GM23248 (cell line): ENCODE data around the gene CAPN8. TPM values are rescaled to one million over a fixed set of nuclear protein-coding genes. Genes with fewer than 3 reads are reported as not detected.

ENCODE experiments used
- DNase-seq: peaks from one replicate; pipeline ENCODE4 v3.0.0-alpha.2; 2015
- H2AFZ ChIP-seq: fragments of 200-600 bp; sonication (generic); 2 replicates; pipeline ENCODE4 v1.6.1; 2016; ENCODE audit warnings: antibody characterized with exemption
- H3F3A ChIP-seq: fragments of 200-600 bp; sonication (generic); 2 replicates; pipeline ENCODE4 v1.6.1; 2016; ENCODE audit warnings: mild to moderate bottlenecking, antibody characterized with exemption, mixed run types; ENCODE audit not compliant: insufficient read depth
- H3K27ac ChIP-seq: fragments of 200-600 bp; sonication (generic); 2 replicates; pipeline ENCODE4 v1.5.1; 2016; ENCODE audit warnings: mild to moderate bottlenecking
- H3K27me3 ChIP-seq: fragments of 200-600 bp; sonication (generic); replicated peaks from 2 replicates; pipeline ENCODE4 v1.6.1; 2016; ENCODE audit warnings: mild to moderate bottlenecking; ENCODE audit not compliant: insufficient read depth
- H3K36me3 ChIP-seq: fragments of 200-600 bp; sonication (generic); 2 replicates; pipeline ENCODE4 v1.6.1; 2016; ENCODE audit warnings: low read depth, mild to moderate bottlenecking
- H3K4me1 ChIP-seq: fragments of 200-600 bp; sonication (generic); 2 replicates; pipeline ENCODE4 v1.6.1; 2016; ENCODE audit warnings: mild to moderate bottlenecking; ENCODE audit not compliant: insufficient read depth
- H3K4me2 ChIP-seq: fragments of 200-600 bp; sonication (generic); one replicate; pipeline ENCODE4 v1.6.1; 2016; ENCODE audit warnings: mild to moderate bottlenecking; ENCODE audit not compliant: unreplicated experiment
- H3K4me3 ChIP-seq: fragments of 200-600 bp; sonication (generic); 2 replicates; pipeline ENCODE4 v1.5.1; 2016; ENCODE audit warnings: mild to moderate bottlenecking
- H3K79me2 ChIP-seq: fragments of 200-600 bp; sonication (generic); 2 replicates; pipeline ENCODE4 v1.6.1; 2016; ENCODE audit warnings: mild to moderate bottlenecking; ENCODE audit not compliant: insufficient read depth
- H3K9ac ChIP-seq: fragments of 200-600 bp; sonication (generic); 2 replicates; pipeline ENCODE4 v1.6.1; 2016; ENCODE audit warnings: mild to moderate bottlenecking
- H3K9me2 ChIP-seq: fragments of 200-600 bp; sonication (generic); 2 replicates; pipeline ENCODE4 v1.6.1; 2016; ENCODE audit warnings: mixed run types, mild to moderate bottlenecking, moderate library complexity; ENCODE audit not compliant: insufficient read depth
- H3K9me3 ChIP-seq: fragments of 200-600 bp; sonication (generic); one replicate; pipeline ENCODE4 v1.6.1; 2017; ENCODE audit warnings: low read depth
- H4K20me1 ChIP-seq: fragments of 200-600 bp; sonication (generic); 2 replicates; pipeline ENCODE4 v1.6.0; 2016; ENCODE audit not compliant: insufficient read depth
- EZH2 ChIP-seq: fragments of 200-600 bp; sonication (generic); IDR thresholded peaks from 2 replicates; pipeline ENCODE4 v1.6.1; 2018; ENCODE audit warnings: antibody characterized with exemption, mild to moderate bottlenecking; ENCODE audit not compliant: insufficient read depth, poor library complexity, severe bottlenecking
- EZH2phosphoT487 ChIP-seq: fragments of 200-600 bp; sonication (generic); IDR thresholded peaks from 2 replicates; pipeline ENCODE4 v1.6.1; 2018; ENCODE audit warnings: antibody characterized with exemption, moderate library complexity, mild to moderate bottlenecking, low read depth; ENCODE audit not compliant: insufficient read depth
- WGBS, 2 experiments: methylation state at CpG; one replicate each; pipeline ENCODE4 v1.1.6; 2015 to 2017; ENCODE audit warnings: low lambda C conversion rate in 2 of 2, low coverage in 1 of 2; ENCODE audit errors: missing lambda C conversion rate in 2 of 2; 5-methylcytosine and 5-hydroxymethylcytosine counted together
- in situ Hi-C: fragments of 300-500 bp; cut with MboI; formaldehyde crosslinking; loops from 2 replicates; pipeline ENCODE4 v1.15.0; 2020
- polyA plus RNA-seq: library from polyadenylated mRNA; unstranded; fragments of >200 nt; fragmentation: Nextera tagmentation; extraction: Ambion mirVana; gene quantifications from 2 replicates; pipeline ENCODE4 v1.2.1, GENCODE V29; 2016
- total RNA-seq: library from RNA; depleted of rRNA; stranded (reverse); fragments of >200 nt; shearing (Covaris generic); gene quantifications from 2 replicates; pipeline ENCODE4 v1.2.3, GENCODE V29; 2014

CAPN8 gene
- total and polyA plus RNA-seq, 2 experiments from 2014 or later, result not detected

GRCh38 chr1:223662943-223663342, 2.6 kb downstream of the CAPN8 start:
- H3K9me3 ChIP-seq, result no peaks in the 10 kb centered on the region
- no peaks in the 10 kb centered on the region for H3F3A ChIP-seq
- no peaks in the 10 kb centered on the region for H4K20me1 ChIP-seq
- H3K27me3 ChIP-seq, result peaks cover 25% of the 10 kb centered on the region
- H3K9me2 ChIP-seq, result no peaks in the 10 kb centered on the region
- no peak overlapping the region for H3K4me2 ChIP-seq
- H3K4me1 ChIP-seq, result no peaks in the 10 kb centered on the region
- no peak overlapping the region for H3K9ac ChIP-seq
- H3K36me3 ChIP-seq, result no peaks in the 10 kb centered on the region
- no peak for TF ChIP-seq EZH2phosphoT487
- no peak for TF ChIP-seq EZH2
- no peak overlapping the region for H2AFZ ChIP-seq
- no peaks in the 10 kb centered on the region for H3K79me2 ChIP-seq
- in situ Hi-C loops, result no loop called here
- no peak overlapping the region for H3K4me3 ChIP-seq
- no peak for DNase-seq
- 57% methylated on average over 5 of the region's 5 CpGs for WGBS, 2 experiments
- H3K27ac ChIP-seq, result no peak overlapping the region

DNA sequence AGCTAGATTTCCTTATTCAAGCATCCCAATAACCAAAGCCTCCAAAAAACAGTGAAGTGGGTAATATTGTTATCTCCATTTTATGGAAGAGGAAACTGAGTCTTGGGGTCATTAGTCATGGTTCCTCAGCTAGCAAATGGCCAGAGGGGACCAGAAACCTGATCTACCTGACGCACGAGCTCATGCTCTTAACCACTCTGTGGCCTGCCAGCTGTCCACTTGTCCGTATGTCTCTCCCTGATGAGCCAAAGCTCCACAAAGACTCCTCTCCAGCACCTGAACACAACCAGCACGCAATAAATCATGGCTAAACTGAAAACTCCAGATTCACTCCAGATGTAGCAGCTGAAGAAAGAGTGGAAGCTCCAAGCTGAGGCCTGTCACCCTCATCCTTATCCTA, 5.8 kb downstream of the CAPN8 start:
- H3K27ac ChIP-seq, result no peak overlapping the region
- H3F3A ChIP-seq, result no peaks in the 10 kb centered on the region
- TF ChIP-seq EZH2phosphoT487, result no peak
- no peak for TF ChIP-seq EZH2
- no peaks in the 10 kb centered on the region for H3K9me3 ChIP-seq
- WGBS, 2 experiments, result 37 to 43% methylated on average over 4 of the region's 4 CpGs
- no peak for DNase-seq
- H3K9ac ChIP-seq, result no peak overlapping the region
- no peak overlapping the region for H2AFZ ChIP-seq
- in situ Hi-C loops, result no loop called here
- H4K20me1 ChIP-seq, result no peaks in the 10 kb centered on the region
- no peaks in the 10 kb centered on the region for H3K9me2 ChIP-seq
- peaks cover 25% of the 10 kb centered on the region for H3K27me3 ChIP-seq
- no peaks in the 10 kb centered on the region for H3K4me1 ChIP-seq
- H3K4me2 ChIP-seq, result no peak overlapping the region
- H3K4me3 ChIP-seq, result no peak overlapping the region
- H3K36me3 ChIP-seq, result no peaks in the 10 kb centered on the region
- H3K79me2 ChIP-seq, result no peaks in the 10 kb centered on the region

DNA sequence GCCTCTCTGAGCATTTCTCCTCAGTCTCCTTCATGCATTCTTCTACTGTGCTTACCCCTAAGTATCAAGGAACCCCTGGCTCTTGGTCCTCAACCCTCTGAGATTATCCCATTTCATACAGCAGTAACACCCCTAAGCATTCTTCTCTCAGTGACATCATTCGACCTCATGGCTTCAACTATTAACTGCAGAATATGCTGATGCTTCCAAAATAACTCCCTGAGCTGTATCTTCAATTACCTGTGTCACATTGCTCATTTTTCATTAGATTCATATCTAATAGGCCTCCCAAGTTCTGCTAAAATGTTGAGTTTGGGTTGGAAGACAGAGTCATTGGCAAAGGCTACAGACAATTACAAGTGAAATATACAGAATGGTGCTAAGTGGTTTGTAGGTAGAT, 7.5 kb downstream of the CAPN8 start:
- 21 to 35% methylated on average over 1 of the region's 1 CpG for WGBS, 2 experiments
- Histone ChIP-seq H3K9me3 (no peaks in the 10 kb centered on the region), H2AFZ (no peak overlapping the region), H4K20me1 (no peaks in the 10 kb centered on the region), H3K9ac (no peak overlapping the region), H3K9me2 (no peaks in the 10 kb centered on the region), H3K4me1 (no peaks in the 10 kb centered on the region), H3K27ac (no peak overlapping the region), H3K27me3 (peaks cover 19% of the 10 kb centered on the region), H3K4me2 (no peak overlapping the region), H3K79me2 (no peaks in the 10 kb centered on the region), H3K4me3 (no peak overlapping the region), H3K36me3 (no peaks in the 10 kb centered on the region), H3F3A (no peaks in the 10 kb centered on the region)
- DNase-seq, result no peak
- in situ Hi-C loops, result no loop called here
- TF ChIP-seq EZH2phosphoT487, result no peak
- no peak for TF ChIP-seq EZH2

- Histone ChIP-seq H3F3A (no peaks in the 10 kb centered on the region), H3K36me3 (no peaks in the 10 kb centered on the region), H3K27me3 (peaks cover 12% of the 10 kb centered on the region), H3K27ac (no peak overlapping the region), H4K20me1 (no peaks in the 10 kb centered on the region), H3K9ac (no peak overlapping the region), H2AFZ (no peak overlapping the region), H3K4me1 (no peaks in the 10 kb centered on the region), H3K4me3 (no peak overlapping the region), H3K79me2 (no peaks in the 10 kb centered on the region), H3K9me2 (no peaks in the 10 kb centered on the region), H3K9me3 (no peaks in the 10 kb centered on the region), H3K4me2 (no peak overlapping the region)
- DNase-seq, result no peak
- TF ChIP-seq EZH2 (no peak), EZH2phosphoT487 (no peak)
- in situ Hi-C loops, result no loop called here
- WGBS, 2 experiments, result 58 to 72% methylated on average over 6 of the region's 6 CpGs
These were observed 11.4 kb downstream of the CAPN8 start for GRCh38 chr1:223654083-223654482.

DNA sequence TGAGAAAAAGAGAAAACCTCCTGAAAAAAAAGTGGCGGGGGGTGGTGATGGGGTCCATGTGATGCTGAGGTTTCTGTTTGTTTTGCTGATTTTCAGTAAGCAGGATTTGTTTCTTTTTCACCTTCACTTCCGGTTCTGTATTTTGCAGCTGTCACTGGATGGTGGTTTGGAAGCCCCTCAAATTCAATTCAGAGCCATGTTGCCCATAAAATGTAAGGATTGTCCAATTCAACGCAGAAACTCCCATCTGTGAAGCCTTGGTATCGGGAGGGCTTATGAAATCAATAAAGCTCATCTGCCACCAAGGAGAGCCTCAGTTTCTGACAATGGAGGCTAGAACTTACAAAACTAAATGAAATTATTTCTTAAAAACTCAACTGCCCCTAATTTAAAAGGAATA, 12.1 kb downstream of the CAPN8 start:
- Histone ChIP-seq H3K36me3 (no peaks in the 10 kb centered on the region), H4K20me1 (no peaks in the 10 kb centered on the region), H3K9me3 (no peaks in the 10 kb centered on the region), H3K79me2 (no peaks in the 10 kb centered on the region), H3K9me2 (no peaks in the 10 kb centered on the region), H3K27me3 (peaks cover 18% of the 10 kb centered on the region), H3K4me3 (no peak overlapping the region), H3K4me1 (no peaks in the 10 kb centered on the region), H3K27ac (no peak overlapping the region), H3K4me2 (no peak overlapping the region), H2AFZ (no peak overlapping the region), H3F3A (no peaks in the 10 kb centered on the region), H3K9ac (no peak overlapping the region)
- in situ Hi-C loops, result no loop called here
- TF ChIP-seq EZH2phosphoT487 (no peak), EZH2 (no peak)
- WGBS, 2 experiments, result 67 to 76% methylated on average over 4 of the region's 4 CpGs
- no peak for DNase-seq
